GM18505 (cell line): Measurements from ENCODE around the gene TRIM39.
A peak's percentile ranks its signal among the peaks of the same experiment; 100 is the strongest.

ENCODE experiments used
- ATAC-seq: cut with Tn5 transposase; IDR thresholded peaks from one replicate; pipeline ENCODE4 v1.9.1; 2021; ENCODE audit not compliant: unreplicated experiment
- POLR2A ChIP-seq: IDR thresholded peaks from 4 replicates; pipeline ENCODE4 v1.6.1; 2011; ENCODE audit warnings: borderline replicate concordance; ENCODE audit not compliant: insufficient read depth, insufficient read length; ENCODE audit errors: extremely low read depth

The TRIM39 gene

DNA sequence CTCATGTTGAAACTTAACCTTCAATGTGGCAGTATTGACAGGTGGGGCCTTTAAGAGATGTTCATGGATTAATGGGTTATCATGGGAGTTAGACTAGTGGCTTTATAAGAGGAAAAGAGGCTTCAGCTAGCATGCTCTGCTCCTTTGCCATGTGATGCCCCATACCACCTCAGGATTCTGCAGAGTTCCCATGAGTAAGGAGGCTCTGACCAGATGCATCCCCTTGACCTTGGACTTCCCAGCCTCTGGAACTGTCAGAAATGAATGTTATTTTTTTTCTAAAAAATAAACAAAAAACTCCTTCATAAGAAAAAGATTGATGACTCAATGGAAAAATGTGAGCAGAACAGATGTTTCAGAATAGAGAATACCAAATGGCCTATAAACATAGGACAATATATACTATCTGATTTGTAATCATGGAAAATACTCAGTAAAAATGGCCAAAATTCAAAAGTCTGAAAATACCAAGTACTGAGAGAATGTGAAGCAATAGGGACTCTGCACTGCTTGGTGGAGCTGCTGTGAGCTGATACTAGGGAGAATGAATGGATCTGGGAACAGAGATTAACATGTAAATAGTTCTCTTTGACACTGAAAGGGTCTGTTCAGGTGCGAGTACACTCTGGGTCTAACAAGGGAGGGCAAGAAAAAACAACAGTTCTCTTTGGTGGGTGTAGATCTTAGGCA lies 7.4 kb upstream of the TRIM39 start:
- no peak for ATAC-seq
- TF ChIP-seq POLR2A, result no peak

DNA sequence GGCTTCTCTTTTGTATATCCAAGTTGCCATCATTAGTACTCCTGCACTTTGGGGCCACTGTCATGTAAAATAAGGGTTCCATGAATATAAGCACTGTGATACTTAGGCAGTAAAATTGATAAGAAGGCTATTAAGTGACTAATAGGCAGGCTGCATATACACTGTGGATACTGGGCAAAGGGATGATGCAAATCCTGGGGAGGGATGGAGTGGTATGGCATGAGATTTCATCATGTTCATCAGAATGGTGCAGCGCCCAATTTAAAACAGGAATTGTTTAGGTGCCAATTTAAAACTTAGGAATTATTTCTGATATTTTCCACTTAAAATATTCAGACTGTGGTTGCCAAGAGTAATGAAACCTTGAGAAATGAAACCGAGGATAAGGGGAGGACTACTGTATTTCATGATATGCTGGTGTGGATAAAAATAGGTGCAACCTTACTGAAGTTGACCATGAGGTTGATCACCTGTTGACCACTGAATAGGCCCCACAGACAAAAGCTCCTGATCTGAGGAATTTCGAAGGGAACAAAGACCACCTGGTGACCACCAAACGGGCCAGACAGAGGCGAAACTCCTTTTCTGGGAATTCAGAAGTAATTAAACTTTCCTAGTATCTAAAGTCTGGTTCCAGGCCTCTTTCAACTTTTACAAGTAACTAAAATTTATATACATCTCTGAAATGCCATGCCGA lies 4.9 kb upstream of the TRIM39 start:
- TF ChIP-seq POLR2A, result no peak

DNA sequence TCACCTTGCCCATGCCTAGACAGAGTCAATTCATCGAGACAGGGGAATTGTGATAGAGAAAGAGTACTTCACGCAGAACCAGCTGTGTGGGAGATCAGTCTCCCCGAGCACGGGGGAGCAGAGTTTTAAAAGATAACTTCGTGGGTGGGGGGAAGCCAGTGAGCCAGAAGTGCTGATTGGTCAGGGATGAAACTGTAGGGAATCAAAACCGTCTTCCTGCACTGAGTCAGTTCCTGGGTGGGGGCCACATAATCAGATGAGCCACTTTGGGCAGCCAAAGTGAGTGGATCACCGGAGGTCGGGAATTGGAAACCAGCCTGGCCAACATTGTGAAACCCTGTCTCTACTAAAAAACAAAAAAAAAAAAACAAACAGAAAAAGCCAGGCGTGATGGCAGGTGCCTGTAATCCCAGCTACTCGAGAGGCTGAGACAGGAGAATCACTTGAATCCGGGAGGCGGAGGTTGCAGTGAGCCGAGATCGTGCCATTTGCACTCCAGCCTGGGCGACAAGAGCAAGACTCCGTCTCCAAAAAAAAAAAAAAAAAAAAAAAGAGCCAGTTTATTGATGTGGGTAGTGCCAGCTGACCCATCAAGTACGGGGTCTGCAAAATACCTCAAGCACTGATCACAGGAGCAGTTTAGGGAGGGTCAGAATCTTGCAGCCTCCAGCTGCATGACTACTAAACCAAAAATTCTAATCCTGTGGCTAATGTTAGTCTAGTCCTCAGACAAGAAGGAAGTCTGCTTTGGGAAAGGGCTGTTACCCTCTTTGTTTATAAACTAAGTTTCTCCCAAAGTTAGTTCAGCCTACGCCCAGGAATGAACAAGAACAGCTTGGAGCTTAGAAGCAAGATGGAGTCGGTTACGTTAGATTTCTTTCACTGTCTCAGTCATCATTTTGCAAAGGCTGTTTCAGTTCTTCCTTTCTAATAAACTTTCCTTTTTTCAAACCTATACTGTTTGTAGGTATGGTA lies 3.9 kb upstream of the TRIM39 start:
- no peak for TF ChIP-seq POLR2A

More for the DNA sequence above, 4.9 kb upstream of the TRIM39 start:
- ATAC-seq, result no peak

DNA sequence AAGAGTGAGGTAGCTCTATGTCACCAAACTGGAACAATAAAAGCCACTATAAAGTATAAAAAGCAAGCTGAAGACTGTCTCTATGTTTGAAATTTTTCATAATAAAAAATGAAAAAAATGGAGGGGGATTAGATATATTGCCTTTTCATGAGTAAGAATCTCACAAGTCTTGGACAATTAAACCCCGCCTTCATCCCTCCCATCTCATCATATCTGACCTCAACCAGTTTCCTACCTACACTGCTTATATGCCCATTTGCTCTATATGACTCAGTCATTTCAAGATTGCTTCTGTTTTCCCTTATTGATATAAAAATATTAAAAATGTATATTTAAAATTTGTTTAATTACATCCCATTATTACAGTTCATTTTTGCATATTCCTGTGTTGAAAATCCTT lies 2.9 kb upstream of the TRIM39 start:
- no peak for TF ChIP-seq POLR2A
- no peak for ATAC-seq

More for the DNA sequence above, 3.9 kb upstream of the TRIM39 start:
- no peak for ATAC-seq

DNA sequence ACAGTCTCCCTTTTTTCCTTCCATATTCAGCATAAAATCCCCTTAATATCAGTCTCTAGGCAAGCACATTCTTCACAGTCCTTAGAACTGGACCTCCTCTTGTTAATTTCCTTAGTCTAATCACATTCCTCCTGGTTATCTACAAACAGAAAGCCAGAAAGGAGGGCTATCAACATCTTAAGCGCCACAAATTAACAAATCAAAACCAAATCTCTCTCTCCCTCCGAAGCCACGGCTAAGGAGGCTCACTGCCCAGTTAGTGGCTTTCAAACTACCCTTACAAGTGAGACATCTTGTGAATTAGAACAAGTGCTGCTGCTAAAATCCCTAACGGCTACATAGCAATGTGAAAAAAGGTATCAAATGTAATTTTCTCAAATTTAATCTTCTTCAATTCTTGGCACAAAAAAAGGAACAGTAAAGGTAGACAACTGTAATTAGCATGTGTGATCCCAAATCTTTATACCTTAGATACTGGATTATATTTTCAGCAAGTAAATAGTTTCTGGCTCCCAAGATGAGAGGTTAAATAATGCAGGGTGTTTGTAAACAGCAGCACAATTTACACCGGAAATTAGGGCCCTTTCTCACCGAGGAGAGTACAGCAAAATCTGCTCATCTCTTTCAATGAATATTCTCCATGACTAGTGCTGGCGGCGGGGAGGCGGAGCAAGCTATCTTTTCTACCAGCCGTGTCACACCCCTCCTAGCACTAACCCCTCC lies 1.4 kb upstream of the TRIM39 start:
- no peak for ATAC-seq
- no peak for TF ChIP-seq POLR2A

DNA sequence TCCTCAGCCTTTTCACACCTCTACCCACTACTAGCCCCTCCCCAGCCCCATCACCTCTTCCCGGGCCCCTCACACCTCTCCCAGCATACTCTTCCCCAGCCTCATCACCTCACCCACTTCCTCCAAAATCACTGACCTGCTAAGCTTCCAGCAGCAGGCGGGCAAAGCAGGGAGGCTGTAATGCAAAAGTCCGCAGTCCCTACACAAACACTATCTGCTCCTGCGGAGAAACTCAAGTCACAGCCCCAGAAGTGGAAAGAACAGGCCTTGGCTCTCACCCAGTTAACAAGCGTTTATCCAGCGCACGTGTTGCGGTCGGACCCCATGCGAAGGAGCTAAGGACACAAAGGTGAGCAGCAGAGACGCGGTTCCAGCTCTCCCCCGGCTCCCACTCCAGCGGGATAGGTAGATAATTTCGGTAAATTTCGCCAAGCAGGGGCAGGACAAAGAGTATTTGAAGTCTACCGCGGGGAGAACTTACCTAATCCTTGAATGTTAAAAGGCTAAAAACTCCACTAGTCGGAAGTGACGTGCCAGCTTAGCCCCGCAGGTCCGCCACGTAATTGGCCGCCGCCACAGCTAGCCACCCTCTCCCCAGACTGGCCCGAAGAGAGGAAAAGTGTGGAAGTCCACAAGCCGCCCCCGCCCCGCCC lies 728 bp upstream of the TRIM39 start:
- no peak for TF ChIP-seq POLR2A
- peak; percentile 29 for ATAC-seq

DNA sequence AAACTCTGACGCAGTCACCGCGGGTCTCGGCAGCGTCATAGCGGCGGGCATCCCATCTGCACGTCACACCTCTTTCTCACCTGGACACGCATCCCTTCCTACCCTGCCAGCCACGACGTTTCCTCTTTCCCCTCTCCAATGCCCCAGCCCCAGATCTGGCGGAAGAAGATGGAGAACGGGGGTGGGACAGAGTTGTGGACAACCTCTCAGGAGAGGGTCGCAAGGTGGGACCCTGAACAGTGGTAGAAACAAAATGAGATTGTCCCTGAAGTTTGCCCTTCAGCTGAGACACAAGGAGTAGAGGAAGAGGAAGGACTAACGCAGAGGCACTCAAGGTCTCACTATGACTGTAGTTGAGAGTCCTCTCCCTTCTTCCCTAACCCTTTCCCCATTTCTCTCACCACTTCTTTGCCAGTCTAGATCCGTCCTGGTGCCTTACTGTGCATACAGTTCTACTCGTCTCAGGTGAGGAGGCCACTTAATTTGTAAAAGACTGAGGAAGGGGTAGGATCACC lies 562 bp downstream of the TRIM39 start:
- TF ChIP-seq POLR2A, result no peak
- ATAC-seq, result no peak

DNA sequence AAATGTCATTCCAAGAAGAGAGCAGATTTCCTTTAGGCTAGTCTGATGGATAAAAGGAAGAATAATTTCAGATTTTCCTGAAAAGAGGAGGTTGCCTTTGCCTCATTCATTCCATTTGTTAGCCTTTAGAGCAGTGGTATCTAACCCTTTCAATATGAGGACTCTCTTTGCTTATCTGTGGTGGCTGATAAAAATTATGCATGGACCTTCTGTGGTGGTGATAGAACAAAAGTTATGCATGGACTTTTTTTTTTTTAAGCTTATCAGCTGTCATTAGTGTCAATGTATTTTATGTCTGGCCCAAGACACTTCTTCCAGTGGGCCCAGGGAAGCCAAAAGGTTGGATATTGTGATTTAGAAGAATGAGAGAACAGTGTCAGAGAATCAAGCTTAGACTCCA lies 1.7 kb downstream of the TRIM39 start:
- TF ChIP-seq POLR2A, result no peak
- ATAC-seq, result no peak

DNA sequence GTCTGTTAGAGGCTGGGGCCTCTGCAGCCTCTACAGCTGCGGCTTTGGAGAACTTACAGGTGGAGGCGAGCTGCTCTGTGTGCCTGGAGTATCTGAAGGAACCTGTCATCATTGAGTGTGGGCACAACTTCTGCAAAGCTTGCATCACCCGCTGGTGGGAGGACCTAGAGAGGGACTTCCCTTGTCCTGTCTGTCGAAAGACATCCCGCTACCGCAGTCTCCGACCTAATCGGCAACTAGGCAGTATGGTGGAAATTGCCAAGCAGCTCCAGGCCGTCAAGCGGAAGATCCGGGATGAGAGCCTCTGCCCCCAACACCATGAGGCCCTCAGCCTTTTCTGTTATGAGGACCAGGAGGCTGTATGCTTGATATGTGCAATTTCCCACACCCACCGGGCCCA lies 2.6 kb downstream of the TRIM39 start:
- TF ChIP-seq POLR2A, result no peak
- ATAC-seq, result no peak

DNA sequence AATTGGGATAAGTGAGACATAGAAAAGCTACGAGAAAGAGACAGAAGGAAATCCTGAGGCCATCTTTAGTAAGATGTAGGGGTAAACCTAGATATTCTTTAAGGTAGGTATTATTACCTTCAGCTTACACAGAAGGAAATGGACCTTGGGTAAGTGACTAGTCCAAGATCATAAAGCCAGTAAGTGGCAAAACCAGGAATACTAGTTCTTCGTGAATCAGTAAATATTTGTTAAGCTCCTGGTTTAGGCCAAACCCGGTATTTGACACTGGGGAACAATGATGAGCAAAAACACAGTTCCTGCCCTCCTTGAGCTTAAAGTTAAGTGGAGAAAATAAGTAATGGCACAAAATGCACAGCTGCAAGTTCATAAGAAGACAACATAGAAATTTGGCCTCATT lies 5.3 kb downstream of the TRIM39 start:
- ATAC-seq, result no peak
- no peak for TF ChIP-seq POLR2A

DNA sequence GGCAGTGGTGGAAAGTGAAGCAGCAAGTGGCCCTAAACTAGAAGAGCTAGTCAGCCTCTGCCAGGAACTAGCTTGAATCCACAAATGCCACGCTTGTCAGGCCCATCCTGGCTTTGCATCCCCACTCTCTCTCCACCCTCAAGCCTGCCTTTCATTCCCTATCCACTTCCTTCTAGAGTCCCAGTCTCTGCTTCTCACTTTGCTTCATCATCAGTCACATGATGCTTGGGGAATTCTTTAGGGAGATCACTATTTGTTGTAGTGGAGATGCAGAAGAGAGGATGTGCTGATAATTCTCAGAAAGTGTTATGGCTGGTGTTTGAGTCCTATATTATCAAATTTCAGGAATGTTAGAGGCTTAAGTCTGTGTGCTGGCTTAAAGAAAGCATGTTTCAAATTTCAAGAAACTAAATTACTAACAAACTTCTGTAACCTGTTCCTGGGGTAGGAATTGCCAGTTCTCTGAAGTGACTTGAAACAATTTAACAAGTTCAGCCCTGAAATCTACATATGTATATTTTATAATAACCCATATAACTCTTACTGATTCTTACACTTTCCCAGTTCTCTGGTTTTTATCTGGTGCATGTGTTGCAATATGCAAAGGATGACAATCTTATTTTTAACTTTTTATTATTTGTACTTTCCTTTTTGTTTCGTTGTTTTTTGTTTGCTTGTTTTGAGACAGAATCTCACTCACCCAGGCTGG lies 7.5 kb downstream of the TRIM39 start:
- TF ChIP-seq POLR2A, result no peak
- no peak for ATAC-seq
